HCT116 (cell line): ENCODE data around the gene MICAL1. TPM values are rescaled to one million over a fixed set of nuclear protein-coding genes. Genes with fewer than 3 reads are reported as not detected.

Experiments
- ATAC-seq: fragments of 200-7000 bp; cut with Tn5 transposase; 2 replicates; pipeline ENCODE4 v1.9.1; 2020; ENCODE audit warnings: mild to moderate bottlenecking, moderate library complexity
- BruUV-seq: library from RNA; stranded (reverse); fragments of 400-500 nt; replicated peaks from 2 replicates; lab custom pipeline; 2021; lab: Mats Ljungman, UMichigan
- CTCF ChIA-PET: fragments of 300-600 bp; sonication (Branson Sonifier 250); formaldehyde crosslinking; loops from one replicate; lab custom pipeline; 2021; ENCODE audit warnings: antibody characterized with exemption; lab: Charles Lee
- POLR2A ChIA-PET: fragments of 300-600, 350-600 bp; sonication (Branson Sonifier 250); formaldehyde crosslinking; loops from one replicate; lab custom pipeline; 2021; ENCODE audit warnings: antibody characterized with exemption; lab: Charles Lee
- RAD21 ChIA-PET, 2 experiments: fragments of 300-600 bp; sonication (Branson Sonifier 250); formaldehyde crosslinking; loops; one replicate each; lab custom pipeline; 2023; ENCODE audit warnings: low total read pairs in 2 of 2; ENCODE audit not compliant: uncharacterized antibody in 2 of 2, unreplicated experiment in 2 of 2, low non-redundant PET in 1 of 2; lab: Charles Lee
- DNase-seq: peaks from one replicate; pipeline ENCODE4 v3.0.0-alpha.2; 2010; ENCODE audit warnings: low read depth, low spot score
- H2AFZ ChIP-seq: fragments of 200-600 bp; shearing (Covaris generic), sonication (generic); 2 replicates; pipeline ENCODE4 v1.6.1; 2017; ENCODE audit warnings: low read depth, mixed run types, mixed read lengths, antibody characterized with exemption, low read length; ENCODE audit not compliant: poor library complexity, severe bottlenecking
- H3K27ac ChIP-seq: 2 replicates; pipeline ENCODE4 v1.5.1; 2012; ENCODE audit warnings: low read depth, low read length
- H3K27me3 ChIP-seq: fragments of 200-600 bp; sonication (generic); 2 replicates; pipeline ENCODE4 v1.6.1; 2016; ENCODE audit warnings: mixed run types, low read length, mixed read lengths; ENCODE audit not compliant: insufficient read depth
- H3K36me3 ChIP-seq, 2 experiments: fragments of 200-500 bp in 1 of 2; fragments of 200-600 bp in 1 of 2; sonication (Bioruptor generic) in 1 of 2; sonication (generic) in 1 of 2; 2 replicates each; pipeline versions ENCODE4 v1.5.1 to v1.6.1; 2014 to 2016; ENCODE audit warnings: low read length in 2 of 2, inconsistent platforms in 1 of 2, mixed read lengths in 1 of 2, mixed run types in 1 of 2; ENCODE audit not compliant: insufficient read depth in 2 of 2, control insufficient read depth in 1 of 2
- H3K4me1 ChIP-seq, 2 experiments: fragments of 200-600 bp in 1 of 2; sonication (generic) in 1 of 2; 2 replicates each; pipeline versions ENCODE4 v1.5.1 to v1.6.1; 2012 to 2017; ENCODE audit warnings: low read length in 2 of 2, inconsistent platforms in 1 of 2, mild to moderate bottlenecking in 1 of 2, mixed read lengths in 1 of 2, mixed run types in 1 of 2, moderate library complexity in 1 of 2; ENCODE audit not compliant: insufficient read depth in 2 of 2, control insufficient read depth in 1 of 2
- H3K4me2 ChIP-seq: fragments of 200-600 bp; sonication (generic); 2 replicates; pipeline ENCODE4 v1.6.1; 2017; ENCODE audit warnings: mixed run types, low read length, mixed read lengths
- H3K4me3 ChIP-seq, 2 experiments: fragments of 200-600 bp in 1 of 2; sonication (generic) in 1 of 2; replicated peaks in 1 of 2; 2 replicates each; pipeline ENCODE4 v1.5.1; 2011 to 2016; ENCODE audit warnings: low read length in 2 of 2, control low read depth in 1 of 2, low read depth in 1 of 2, mild to moderate bottlenecking in 1 of 2, mixed read lengths in 1 of 2, mixed run types in 1 of 2
- H3K79me2 ChIP-seq: fragments of 200-600 bp; sonication (generic); 2 replicates; pipeline ENCODE4 v1.6.1; 2017; ENCODE audit warnings: mild to moderate bottlenecking, mixed run types, low read length, moderate library complexity, mixed read lengths; ENCODE audit not compliant: insufficient read depth
- H3K9ac ChIP-seq: fragments of 200-600 bp; sonication (generic); 2 replicates; pipeline ENCODE4 v1.6.1; 2016; ENCODE audit warnings: low read length, mixed read lengths
- H3K9me2 ChIP-seq: fragments of 200-600 bp; sonication (generic), shearing (Covaris generic); 2 replicates; pipeline ENCODE4 v1.6.1; 2017; ENCODE audit warnings: mixed run types, mild to moderate bottlenecking, moderate library complexity; ENCODE audit not compliant: insufficient read depth
- H3K9me3 ChIP-seq, 2 experiments: fragments of 200-500 bp in 1 of 2; fragments of 200-600 bp in 1 of 2; sonication (Bioruptor generic) in 1 of 2; sonication (generic) in 1 of 2; 2 replicates each; pipeline ENCODE4 v1.6.1; 2014 to 2017; ENCODE audit warnings: low read length in 2 of 2, mixed read lengths in 2 of 2, inconsistent platforms in 1 of 2, low read depth in 1 of 2, mild to moderate bottlenecking in 1 of 2, mixed run types in 1 of 2, moderate library complexity in 1 of 2; ENCODE audit not compliant: control insufficient read depth in 1 of 2, insufficient read depth in 1 of 2
- H4K20me1 ChIP-seq: fragments of 200-600 bp; sonication (generic), shearing (Covaris generic); 2 replicates; pipeline ENCODE4 v1.6.1; 2017; ENCODE audit warnings: mixed run types, mild to moderate bottlenecking, moderate library complexity; ENCODE audit not compliant: insufficient read depth
- CBX3 ChIP-seq: IDR thresholded peaks from 2 replicates; pipeline ENCODE4 v1.6.1; 2012; ENCODE audit warnings: low read depth
- EGR1 ChIP-seq: IDR thresholded peaks from 2 replicates; pipeline ENCODE4 v1.6.1; 2012; ENCODE audit warnings: low read depth
- EZH2 ChIP-seq: fragments of 200-600 bp; sonication (generic); IDR thresholded peaks from 2 replicates; pipeline ENCODE4 v1.6.1; 2017; ENCODE audit warnings: antibody characterized with exemption, mixed run types
- EZH2phosphoT487 ChIP-seq: fragments of 200-600 bp; IDR thresholded peaks from 2 replicates; pipeline ENCODE4 v1.6.1; 2018; ENCODE audit warnings: antibody characterized with exemption, borderline replicate concordance
- FOSL1 ChIP-seq: IDR thresholded peaks from 2 replicates; pipeline ENCODE4 v1.6.1; 2012; ENCODE audit warnings: low read depth
- JUND ChIP-seq: IDR thresholded peaks from 2 replicates; pipeline ENCODE4 v1.6.1; 2012
- MAX ChIP-seq: IDR thresholded peaks from 2 replicates; pipeline ENCODE4 v1.6.1; 2012
- POLR2A ChIP-seq: IDR thresholded peaks from 2 replicates; pipeline ENCODE4 v1.7.0; 2011; ENCODE audit warnings: borderline replicate concordance; ENCODE audit not compliant: insufficient read depth, insufficient read length; ENCODE audit errors: extremely low read depth
- POLR2AphosphoS5 ChIP-seq: IDR thresholded peaks from 2 replicates; pipeline ENCODE4 v1.6.1; 2011; ENCODE audit warnings: mild to moderate bottlenecking, low read depth, low read length, moderate library complexity
- RAD21 ChIP-seq: IDR thresholded peaks from 2 replicates; pipeline ENCODE4 v1.6.1; 2012; ENCODE audit warnings: low read depth, mild to moderate bottlenecking
- SIN3A ChIP-seq: IDR thresholded peaks from 2 replicates; pipeline ENCODE4 v1.6.1; 2012; ENCODE audit warnings: low read depth
- SP1 ChIP-seq: IDR thresholded peaks from 2 replicates; pipeline ENCODE4 v1.6.1; 2012; ENCODE audit warnings: low read depth
- SRF ChIP-seq: IDR thresholded peaks from 2 replicates; pipeline ENCODE4 v1.6.1; 2012; ENCODE audit warnings: low read depth
- TCF7L2 ChIP-seq: IDR thresholded peaks from 2 replicates; pipeline ENCODE4 v1.7.0; 2011; ENCODE audit warnings: borderline replicate concordance, inconsistent platforms; ENCODE audit not compliant: insufficient read depth, insufficient read length; ENCODE audit errors: extremely low read depth
- YY1 ChIP-seq: IDR thresholded peaks from 2 replicates; pipeline ENCODE4 v1.6.1; 2011; ENCODE audit warnings: low read length, low read depth, moderate library complexity, mild to moderate bottlenecking; ENCODE audit not compliant: insufficient replicate concordance; ENCODE audit errors: extremely low read depth
- ZFX ChIP-seq: fragments of 450-650 bp; IDR thresholded peaks from 2 replicates; pipeline ENCODE4 v1.6.1; 2017
- ZNF274 ChIP-seq: fragments of 200-500 bp; sonication (Bioruptor generic); IDR thresholded peaks from 2 replicates; pipeline ENCODE4 v1.6.1; 2014; ENCODE audit warnings: mild to moderate bottlenecking, low read depth, low read length, inconsistent platforms
- intact Hi-C: fragments of 100-400 bp; cut with micrococcal nuclease; formaldehyde crosslinking; loops from 2 replicates; pipeline ENCODE4 v1.10.0; 2022
- total RNA-seq: library from RNA; stranded (reverse); gene quantifications from one replicate; pipeline ENCODE4 v1.2.1, GENCODE V29; 2021; ENCODE audit not compliant: unreplicated experiment
- TF ChIP-seq, protein P1 (sequence below): IDR thresholded peaks from 2 replicates; pipeline ENCODE4 v1.6.1; 2012; ENCODE audit warnings: low read depth
- TF ChIP-seq, protein P2 (sequence below): IDR thresholded peaks from 2 replicates; pipeline ENCODE4 v1.6.1; 2011; ENCODE audit warnings: mild to moderate bottlenecking, low read length, moderate library complexity; ENCODE audit not compliant: insufficient replicate concordance; ENCODE audit errors: extremely low read depth

MICAL1 gene
- total RNA-seq, 1 experiment from 2014 or later = 23.9 TPM

DNA sequence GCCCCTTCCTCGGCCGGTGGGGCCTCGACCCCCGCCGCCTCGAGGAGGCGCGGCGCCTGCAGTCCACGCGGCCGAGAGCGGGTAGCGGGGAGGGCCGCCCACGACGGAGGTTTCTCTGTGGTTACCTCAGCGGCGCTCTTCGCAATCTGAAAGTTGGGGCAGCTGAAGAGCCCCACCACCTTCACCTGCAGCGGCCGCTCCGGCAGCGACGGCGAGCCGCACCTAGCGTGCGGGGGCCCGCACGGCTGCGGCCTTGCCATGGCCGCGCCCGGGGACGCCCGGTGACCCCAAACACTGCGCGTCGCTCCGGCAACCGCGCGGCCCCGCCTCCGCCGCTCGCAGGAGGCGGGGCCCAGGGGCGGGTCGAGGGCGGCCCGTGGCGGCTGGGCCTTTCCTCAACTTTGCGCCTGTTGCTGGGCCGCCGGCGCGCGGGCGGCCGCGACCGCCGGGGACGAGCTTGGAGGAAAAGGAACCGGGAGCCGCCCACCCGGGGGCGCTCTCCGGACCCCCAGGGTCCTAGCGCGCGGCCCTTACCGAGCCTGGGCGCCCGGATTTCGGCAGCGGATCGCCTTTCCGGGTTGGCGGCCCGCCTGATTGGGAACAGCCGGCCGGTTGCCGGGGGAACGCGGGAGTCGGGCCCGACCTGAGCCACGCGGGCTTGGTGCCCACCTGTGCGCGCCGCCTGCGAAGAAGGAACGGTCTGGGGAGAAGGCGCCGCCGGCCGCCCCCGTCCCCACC lies 15.1 kb downstream of the MICAL1 start, which contains the start of the genes PPIL6 and SMPD2:
PPIL6 (minus strand) TSS at position 298 of the 738 bp plus-strand sequence; CDS start at position 260, 38 bp downstream.
SMPD2 (plus strand) TSS at position 394 of the 738 bp plus-strand sequence. CDS start 398 bp downstream, outside the sequence.
- no peaks in the 10 kb centered on the region for H4K20me1 ChIP-seq
- ChIA-PET POLR2A (interaction anchor here (1.0 to 1.6 kb wide), 2 partner anchors 13 to 15 kb away, joined by 5 read pairs; partner anchors contain the start of gene MICAL1), CTCF (interaction anchor here (1.6 to 2.2 kb wide), 3 partner anchors 12 to 253 kb away, joined by 3 to 13 read pairs (median 4); no protein-coding TSS in a partner anchor), RAD21 (no interaction called here)
- H3K36me3 ChIP-seq = peaks cover 0 to 6% of the 10 kb centered on the region in 2 experiments; a peak in 2 of 4 replicates
- H3K9me2 ChIP-seq = no peaks in the 10 kb centered on the region
- intact Hi-C loops = loop anchor here (5.0 kb wide), 1 partner anchor 253 kb away; no protein-coding TSS in a partner anchor
- peaks cover 9 to 21% of the 10 kb centered on the region in 2 experiments for H3K4me1 ChIP-seq
- peak within 1 kb of the TSS; percentile 97 for H3K9ac ChIP-seq
- peak within 1 kb of the TSS; percentile 87 to 90 for H3K4me3 ChIP-seq
- peak within 1 kb of the TSS; percentile 87 for H3K4me2 ChIP-seq
- peaks cover 14% of the 10 kb centered on the region for H3K79me2 ChIP-seq
- no peaks in the 10 kb centered on the region for H3K9me3 ChIP-seq
- peak within 1 kb of the TSS; percentile 45 for H2AFZ ChIP-seq
- ATAC-seq (peak; percentile 87), DNase-seq (peak; percentile 70)
- H3K27me3 ChIP-seq = no peaks in the 10 kb centered on the region
- BruUV-seq = no TSS peak
- peak within 1 kb of the TSS; percentile 80 for H3K27ac ChIP-seq
- TF ChIP-seq CBX3 = 0 out of 2 replicates have a peak, but pooled peaks have one; percentile 29
- TF ChIP-seq, protein P1, sequence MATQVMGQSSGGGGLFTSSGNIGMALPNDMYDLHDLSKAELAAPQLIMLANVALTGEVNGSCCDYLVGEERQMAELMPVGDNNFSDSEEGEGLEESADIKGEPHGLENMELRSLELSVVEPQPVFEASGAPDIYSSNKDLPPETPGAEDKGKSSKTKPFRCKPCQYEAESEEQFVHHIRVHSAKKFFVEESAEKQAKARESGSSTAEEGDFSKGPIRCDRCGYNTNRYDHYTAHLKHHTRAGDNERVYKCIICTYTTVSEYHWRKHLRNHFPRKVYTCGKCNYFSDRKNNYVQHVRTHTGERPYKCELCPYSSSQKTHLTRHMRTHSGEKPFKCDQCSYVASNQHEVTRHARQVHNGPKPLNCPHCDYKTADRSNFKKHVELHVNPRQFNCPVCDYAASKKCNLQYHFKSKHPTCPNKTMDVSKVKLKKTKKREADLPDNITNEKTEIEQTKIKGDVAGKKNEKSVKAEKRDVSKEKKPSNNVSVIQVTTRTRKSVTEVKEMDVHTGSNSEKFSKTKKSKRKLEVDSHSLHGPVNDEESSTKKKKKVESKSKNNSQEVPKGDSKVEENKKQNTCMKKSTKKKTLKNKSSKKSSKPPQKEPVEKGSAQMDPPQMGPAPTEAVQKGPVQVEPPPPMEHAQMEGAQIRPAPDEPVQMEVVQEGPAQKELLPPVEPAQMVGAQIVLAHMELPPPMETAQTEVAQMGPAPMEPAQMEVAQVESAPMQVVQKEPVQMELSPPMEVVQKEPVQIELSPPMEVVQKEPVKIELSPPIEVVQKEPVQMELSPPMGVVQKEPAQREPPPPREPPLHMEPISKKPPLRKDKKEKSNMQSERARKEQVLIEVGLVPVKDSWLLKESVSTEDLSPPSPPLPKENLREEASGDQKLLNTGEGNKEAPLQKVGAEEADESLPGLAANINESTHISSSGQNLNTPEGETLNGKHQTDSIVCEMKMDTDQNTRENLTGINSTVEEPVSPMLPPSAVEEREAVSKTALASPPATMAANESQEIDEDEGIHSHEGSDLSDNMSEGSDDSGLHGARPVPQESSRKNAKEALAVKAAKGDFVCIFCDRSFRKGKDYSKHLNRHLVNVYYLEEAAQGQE = no peak
- peak; percentile 82 for TF ChIP-seq FOSL1
- no peak for TF ChIP-seq EZH2phosphoT487
- no peak; the same call in 1 of the 2 replicates for TF ChIP-seq SRF
- TF ChIP-seq SP1 = peak; percentile 54
- TF ChIP-seq RAD21 = peak; percentile 26; the same call in 1 of the 2 replicates
- TF ChIP-seq MAX = peak; percentile 94
- TF ChIP-seq JUND = no peak
- TF ChIP-seq ZNF274 = no peak
- TF ChIP-seq ZFX = peak; percentile 91
- no peak for TF ChIP-seq EZH2
- TF ChIP-seq, protein P2, sequence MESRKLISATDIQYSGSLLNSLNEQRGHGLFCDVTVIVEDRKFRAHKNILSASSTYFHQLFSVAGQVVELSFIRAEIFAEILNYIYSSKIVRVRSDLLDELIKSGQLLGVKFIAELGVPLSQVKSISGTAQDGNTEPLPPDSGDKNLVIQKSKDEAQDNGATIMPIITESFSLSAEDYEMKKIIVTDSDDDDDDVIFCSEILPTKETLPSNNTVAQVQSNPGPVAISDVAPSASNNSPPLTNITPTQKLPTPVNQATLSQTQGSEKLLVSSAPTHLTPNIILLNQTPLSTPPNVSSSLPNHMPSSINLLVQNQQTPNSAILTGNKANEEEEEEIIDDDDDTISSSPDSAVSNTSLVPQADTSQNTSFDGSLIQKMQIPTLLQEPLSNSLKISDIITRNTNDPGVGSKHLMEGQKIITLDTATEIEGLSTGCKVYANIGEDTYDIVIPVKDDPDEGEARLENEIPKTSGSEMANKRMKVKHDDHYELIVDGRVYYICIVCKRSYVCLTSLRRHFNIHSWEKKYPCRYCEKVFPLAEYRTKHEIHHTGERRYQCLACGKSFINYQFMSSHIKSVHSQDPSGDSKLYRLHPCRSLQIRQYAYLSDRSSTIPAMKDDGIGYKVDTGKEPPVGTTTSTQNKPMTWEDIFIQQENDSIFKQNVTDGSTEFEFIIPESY = no peak
- peak; percentile 69 for TF ChIP-seq POLR2AphosphoS5
- no peak for TF ChIP-seq TCF7L2
- TF ChIP-seq YY1 = peak; percentile 75
- peak; percentile 90 for TF ChIP-seq EGR1
- TF ChIP-seq SIN3A = peak; percentile 77
- no peak for TF ChIP-seq POLR2A
